ENCODE results near the gene WDR91.
A peak's percentile ranks its signal among the peaks of the same experiment; 100 is the strongest.
"Not testable (repeated sequence)": the region's sequence is repeated elsewhere in the genome, so short reads cannot be mapped to it uniquely, and the experiment has no call there.

Gene WDR91

GRCh38 chr7:135174941-135175340 lies 36.4 kb downstream of the WDR91 start:
- DNase-seq = no peak

- not testable (repeated sequence) for DNase-seq
These were observed 37.4 kb downstream of the WDR91 start for GRCh38 chr7:135173916-135174315.

GRCh38 chr7:135171581-135172291 lies 39.6 kb downstream of the WDR91 start:
- DNase-seq = not testable (repeated sequence)

GRCh38 chr7:135170998-135171481 lies 40.3 kb downstream of the WDR91 start:
- DNase-seq = not testable (repeated sequence)

GRCh38 chr7:135170274-135170997 lies 40.9 kb downstream of the WDR91 start, which contains the start of gene CYREN:
CYREN (minus strand) TSS chr7:135170707; CDS start chr7:135168922, 1,785 bp downstream.
- peak; percentile 85 for DNase-seq

- no peak for DNase-seq
These were observed 41.4 kb downstream of the WDR91 start for GRCh38 chr7:135169964-135170273.

- peak; percentile 54 to 58 for DNase-seq
These were observed 42.0 kb downstream of the WDR91 start for GRCh38 chr7:135169141-135169963.

GRCh38 chr7:135168489-135169140 lies 42.7 kb downstream of the WDR91 start:
- DNase-seq = no peak

- peak in 1 of 2 experiments; percentile 27 for DNase-seq
These were observed 43.3 kb downstream of the WDR91 start for GRCh38 chr7:135168001-135168400.

- no peak for DNase-seq
These were observed 43.9 kb downstream of the WDR91 start for GRCh38 chr7:135167365-135167917.

- no peak for DNase-seq
These were observed 44.9 kb downstream of the WDR91 start for GRCh38 chr7:135166338-135166990.

- DNase-seq = no peak
These were observed 45.5 kb downstream of the WDR91 start for GRCh38 chr7:135165862-135166261.

GRCh38 chr7:135164357-135165061 lies 46.8 kb downstream of the WDR91 start:
- no peak for DNase-seq

GRCh38 chr7:135162382-135163001 lies 48.8 kb downstream of the WDR91 start:
- no peak for DNase-seq

- DNase-seq = no peak
These were observed 49.7 kb downstream of the WDR91 start for GRCh38 chr7:135161669-135162068.

GRCh38 chr7:135160858-135161653 lies 50.3 kb downstream of the WDR91 start:
- DNase-seq = no peak

GRCh38 chr7:135160098-135160857 lies 51.0 kb downstream of the WDR91 start:
- DNase-seq = no peak

- no peak for DNase-seq
These were observed 51.8 kb downstream of the WDR91 start for GRCh38 chr7:135159359-135160085.

All from activated CD4-positive, alpha-beta T cell treated with anti-CD3 and anti-CD28 coated beads, Interleukin-2, amount 50 U/mL, for 4 hours (primary cell).